HG02588 (cell line): ENCODE measurements around the gene TNFRSF13B.
"Not testable (repeated sequence)": the region's sequence is repeated elsewhere in the genome, so short reads cannot be mapped to it uniquely, and the experiment has no call there.

Source experiments
- ATAC-seq: cut with Tn5 transposase; IDR thresholded peaks from one replicate; pipeline ENCODE4 v1.9.1; 2021; ENCODE audit warnings: mild to moderate bottlenecking, moderate library complexity; ENCODE audit not compliant: unreplicated experiment

Gene TNFRSF13B

DNA sequence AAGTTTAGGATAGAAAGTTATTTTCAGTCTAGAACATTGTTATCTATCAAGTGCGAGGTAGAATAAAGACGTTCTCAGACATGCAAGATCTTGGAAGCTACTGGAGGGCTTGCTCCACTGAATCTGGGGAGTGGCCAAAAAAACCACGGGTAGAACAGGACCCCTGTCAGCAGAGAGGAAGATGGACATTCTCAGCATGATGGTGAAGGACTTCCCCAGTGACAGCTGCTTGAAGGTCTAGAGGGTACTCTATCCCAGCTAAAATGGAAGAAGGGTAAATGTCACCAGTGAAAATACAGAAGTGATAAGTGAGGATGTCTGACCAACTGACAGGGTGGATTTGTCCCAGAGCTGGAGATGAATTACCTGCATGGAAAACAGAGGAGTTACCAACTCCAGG is 10.1 kb downstream of the TNFRSF13B start:
- no peak for ATAC-seq

DNA sequence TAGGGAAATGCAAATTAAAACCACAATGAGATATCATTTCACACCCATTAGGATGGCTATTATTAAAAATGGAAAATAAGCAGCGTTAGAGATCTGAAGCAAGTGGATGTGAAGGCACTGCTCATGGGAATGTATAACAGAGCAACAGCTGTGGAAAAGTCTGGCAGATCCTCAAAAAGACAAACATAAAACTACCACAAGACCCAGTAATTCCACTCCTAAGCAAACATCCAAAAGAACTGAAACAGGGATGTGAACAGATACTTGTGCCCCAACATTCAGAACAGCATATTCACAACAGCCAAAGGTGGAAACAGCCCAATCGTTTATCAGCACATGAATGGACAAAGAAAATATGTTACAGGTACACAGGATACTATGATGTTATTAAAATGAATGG is 10.9 kb downstream of the TNFRSF13B start:
- not testable (repeated sequence) for ATAC-seq

DNA sequence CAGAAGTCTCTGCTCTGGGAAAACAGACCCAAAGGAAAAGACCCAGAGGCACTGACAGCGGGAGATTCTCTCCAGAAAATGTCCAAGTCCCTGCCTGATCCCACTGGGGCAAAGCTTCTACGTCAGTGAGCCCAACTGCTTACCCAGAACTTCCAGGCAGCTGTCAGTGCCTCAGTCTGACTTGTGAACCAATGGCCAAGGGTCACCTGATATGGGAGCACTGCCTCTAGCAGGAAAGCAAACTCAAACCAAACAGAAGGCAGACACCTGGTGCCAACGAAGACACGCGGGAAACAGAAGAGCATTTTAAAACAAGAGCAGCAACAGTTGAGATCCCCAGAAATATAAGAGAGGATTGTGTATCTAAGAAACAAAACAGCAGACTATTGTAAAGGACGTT is 16.9 kb downstream of the TNFRSF13B start:
- ATAC-seq = not testable (repeated sequence)

DNA sequence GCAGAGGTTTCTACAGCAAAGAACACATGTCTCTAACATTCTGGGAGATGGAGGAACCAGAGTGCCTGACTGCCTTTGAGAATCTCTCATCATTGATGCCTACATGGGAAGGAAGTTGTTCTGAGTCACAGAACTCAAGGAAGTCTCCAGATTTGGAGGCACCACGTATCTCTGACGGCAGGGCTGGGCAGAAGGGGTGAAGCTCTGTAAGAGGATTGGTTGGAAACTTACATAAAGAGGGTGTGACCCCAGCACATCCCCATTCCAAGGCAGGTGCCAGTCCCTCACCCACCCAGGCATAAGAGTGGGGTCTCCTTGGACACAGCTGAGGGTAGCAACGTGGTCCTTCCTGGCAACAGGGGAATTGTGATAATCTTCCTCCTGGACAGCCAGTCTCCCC is 17.4 kb downstream of the TNFRSF13B start:
- no peak for ATAC-seq

DNA sequence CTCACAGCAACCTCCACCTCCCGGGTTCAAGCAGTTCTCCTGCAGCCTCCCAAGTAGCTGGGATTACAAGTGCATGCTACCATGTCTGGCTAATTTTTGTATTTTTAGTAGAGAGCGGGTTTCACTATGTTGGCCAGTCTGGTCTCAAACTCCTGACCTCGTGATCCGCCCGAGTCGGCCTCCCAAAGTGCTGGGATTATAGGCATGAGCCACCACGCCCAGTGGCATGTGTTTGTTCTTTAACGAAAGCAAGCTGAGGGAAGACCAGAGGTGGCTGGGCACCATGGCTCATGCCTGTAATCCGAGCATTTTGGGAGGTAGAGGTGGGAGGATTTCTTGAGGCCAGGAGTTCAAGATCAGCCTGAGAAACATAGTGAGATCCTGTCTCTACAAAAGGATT is 18.1 kb downstream of the TNFRSF13B start:
- no peak for ATAC-seq

DNA sequence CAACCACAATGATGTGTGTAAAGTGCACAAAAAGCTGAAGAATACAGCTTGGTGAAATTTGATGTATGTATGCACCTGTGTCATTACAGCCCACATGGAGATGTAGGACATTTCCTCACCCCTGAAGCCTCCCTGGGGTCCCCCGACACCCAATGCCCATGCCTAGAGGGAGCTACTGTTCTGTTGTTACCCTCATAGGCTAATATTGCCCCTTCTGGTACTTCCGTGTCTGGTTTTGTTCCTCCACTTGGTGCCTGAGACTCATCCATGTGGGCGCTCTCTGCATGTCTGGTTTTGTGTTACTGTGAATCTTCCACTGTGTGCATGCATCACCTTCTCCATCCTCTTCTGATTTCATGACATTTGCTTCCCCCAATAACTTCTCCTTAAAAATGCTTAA is 18.6 kb downstream of the TNFRSF13B start:
- ATAC-seq = no peak

DNA sequence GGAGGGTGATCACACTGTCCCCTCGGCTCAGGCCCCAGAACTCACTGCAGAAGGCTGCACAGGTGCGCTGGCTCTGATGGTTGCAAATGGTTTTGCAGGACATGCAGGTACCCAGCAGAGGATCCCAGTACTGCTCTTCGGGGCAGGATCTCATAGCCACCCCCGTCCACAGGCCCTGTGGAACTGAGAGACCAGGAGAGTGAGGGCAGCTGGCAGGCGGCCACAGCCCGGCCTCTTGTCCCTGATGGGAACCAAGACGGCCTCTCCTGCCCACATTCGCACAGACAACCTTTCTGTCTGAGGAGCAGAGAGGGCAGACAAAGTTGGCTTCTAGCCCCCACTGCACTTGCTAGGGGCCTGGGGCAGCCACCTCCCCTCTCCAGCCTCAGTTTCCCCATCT is 19.5 kb downstream of the TNFRSF13B start:
- ATAC-seq = no peak

DNA sequence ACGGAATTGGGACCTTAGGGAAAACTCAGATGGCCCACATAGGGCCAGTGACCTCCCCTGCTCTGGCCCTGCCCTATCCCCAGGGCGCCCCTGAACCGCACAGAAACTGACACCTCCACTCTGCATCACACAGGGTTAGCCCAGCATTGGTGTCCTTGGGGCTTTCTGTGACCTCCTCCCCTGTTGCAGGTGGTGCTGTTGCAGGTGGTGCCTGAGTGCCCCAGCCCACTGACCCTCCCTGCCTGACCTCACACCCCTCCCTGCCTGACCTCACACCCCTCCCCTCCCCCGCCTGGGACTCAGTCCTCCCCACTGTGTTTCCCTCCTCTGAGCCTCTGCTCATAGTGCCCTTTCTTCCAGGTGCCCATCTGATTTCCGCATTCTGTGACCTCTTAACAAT is 21.4 kb downstream of the TNFRSF13B start:
- ATAC-seq = no peak

DNA sequence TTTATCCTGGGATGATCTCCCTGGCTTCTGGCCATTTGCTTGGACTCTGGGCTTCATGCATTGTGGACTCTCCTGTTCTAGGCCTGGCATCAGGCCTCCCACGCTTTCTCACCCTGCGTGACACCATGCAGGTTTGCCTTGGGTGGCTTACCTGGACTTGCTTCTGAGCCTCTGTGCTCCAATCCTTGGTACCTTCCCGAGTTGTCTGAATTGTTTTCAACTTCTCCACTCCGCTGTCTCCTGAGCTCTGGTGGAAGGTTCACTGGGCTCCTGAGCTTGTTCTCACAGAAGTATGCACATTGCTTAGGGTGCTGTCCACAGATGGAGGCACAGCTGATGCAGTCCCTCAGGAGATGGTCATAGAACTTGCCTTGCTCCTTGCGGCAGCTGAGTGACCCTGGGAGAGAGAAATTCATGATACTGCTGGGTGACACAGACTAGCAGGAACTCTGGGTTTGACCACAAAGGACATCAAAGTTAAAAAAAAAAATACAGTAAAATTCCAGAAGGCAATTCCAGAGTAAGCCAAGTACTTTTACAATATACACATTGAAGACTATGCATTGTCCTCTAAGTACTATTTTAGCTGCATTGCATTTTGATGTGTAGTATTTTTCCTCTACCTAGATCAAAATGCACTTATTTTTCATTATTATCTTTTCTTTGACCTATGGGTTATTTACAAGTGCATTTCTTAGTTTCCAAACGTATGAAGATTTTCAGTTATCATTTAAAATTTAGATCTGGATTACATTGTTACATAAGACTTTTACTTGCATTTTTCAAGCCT is 23.1 kb downstream of the TNFRSF13B start:
- ATAC-seq = no peak

DNA sequence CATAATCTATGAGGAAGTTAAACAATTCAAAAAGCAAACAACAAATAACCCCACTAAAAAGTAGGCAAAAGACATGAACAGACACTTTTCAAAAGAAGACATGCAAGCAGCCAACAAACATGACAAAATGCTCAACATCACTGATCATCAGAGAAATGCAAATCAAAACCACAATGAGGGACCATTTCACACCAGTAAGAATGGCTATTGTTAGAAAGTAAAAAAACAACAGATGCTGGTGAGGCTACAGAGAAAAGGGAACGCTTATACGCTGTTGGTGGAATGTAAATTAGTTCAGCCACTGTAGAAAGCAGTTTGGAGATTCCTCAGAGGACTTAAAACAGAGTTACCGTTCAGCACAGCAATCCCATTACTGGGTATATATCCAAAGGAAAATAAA is 24.4 kb downstream of the TNFRSF13B start:
- ATAC-seq = no peak

DNA sequence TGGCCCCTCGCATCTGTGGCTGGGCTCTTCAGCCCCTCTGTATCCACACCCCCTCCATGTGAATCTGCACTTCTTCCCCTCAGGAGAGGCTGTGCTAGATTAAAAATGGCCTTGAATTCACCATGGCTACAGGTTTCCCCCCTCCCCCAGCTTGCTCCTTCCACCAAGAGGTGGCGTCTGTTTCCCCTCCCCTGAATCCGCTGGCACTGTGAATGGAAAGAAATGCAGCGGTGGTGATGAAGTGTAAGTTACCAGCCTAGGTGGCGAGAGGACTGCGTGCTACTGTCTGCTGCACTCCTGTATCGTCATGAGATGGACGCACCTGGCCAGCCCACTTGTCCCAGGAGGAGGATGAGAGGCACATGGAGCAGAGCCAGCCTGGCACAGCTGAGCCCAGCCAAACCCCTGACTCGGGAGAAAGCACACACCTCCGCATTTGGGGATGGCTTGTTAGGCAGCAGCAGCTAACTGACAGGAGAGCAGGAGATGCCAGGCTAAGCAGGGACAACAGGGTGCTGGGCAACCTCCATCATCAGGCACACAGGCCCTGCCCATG is 26.2 kb downstream of the TNFRSF13B start:
- no peak for ATAC-seq

DNA sequence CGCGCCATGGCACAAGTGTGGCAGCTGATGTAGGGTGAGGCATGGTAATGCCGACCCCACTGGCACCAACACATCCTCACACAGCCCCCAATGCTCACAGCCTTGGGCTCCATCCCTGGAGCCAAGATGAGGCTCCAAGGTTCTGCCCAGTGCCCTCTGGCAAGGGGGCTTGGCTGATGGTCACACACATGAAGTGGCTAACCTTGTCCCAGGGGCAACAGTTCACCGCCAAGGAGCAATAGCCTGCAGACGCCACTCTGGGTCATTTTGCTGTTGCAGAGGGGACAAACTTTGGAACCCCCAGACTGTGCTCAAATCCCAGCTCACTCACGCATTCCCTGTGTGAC is 26.8 kb downstream of the TNFRSF13B start:
- ATAC-seq = no peak

DNA sequence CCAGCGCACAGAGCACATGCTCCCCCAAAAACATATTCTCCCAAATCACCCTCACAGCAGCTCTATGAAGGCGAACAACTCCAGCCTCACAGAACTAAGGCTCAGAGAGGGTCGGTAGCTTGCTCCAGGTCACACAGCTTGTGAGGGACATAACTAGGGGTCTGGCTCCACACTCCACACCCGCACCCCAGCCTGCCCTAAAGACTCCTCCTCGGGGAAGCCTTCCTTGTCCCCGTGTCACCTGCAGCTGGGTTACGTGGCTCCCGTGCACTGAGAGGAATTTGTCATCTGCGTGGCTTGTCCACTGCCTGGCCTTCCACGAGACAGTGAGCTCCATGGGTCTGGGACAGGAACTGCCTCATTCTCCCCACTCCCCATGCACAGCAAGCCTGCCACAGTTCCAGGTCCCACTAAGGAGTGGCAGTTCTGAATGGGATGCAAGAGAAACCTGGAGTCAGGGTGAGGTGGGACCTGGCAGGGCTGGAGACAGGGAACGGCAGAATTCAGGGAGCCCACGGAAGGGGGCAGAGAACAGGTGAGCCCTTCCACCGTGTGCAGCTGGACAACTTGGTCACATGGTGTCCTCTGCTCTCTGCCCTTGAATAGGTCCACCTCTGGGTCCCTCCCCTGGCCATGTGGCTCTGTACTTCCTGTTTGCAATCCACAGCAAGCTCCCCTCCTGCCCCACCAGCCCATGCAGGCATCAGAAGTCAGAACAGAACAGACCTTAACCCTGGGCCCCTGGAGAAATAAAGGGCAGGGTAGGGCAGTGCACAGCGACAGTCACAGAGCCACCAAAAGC is 27.4 kb downstream of the TNFRSF13B start:
- no peak for ATAC-seq

DNA sequence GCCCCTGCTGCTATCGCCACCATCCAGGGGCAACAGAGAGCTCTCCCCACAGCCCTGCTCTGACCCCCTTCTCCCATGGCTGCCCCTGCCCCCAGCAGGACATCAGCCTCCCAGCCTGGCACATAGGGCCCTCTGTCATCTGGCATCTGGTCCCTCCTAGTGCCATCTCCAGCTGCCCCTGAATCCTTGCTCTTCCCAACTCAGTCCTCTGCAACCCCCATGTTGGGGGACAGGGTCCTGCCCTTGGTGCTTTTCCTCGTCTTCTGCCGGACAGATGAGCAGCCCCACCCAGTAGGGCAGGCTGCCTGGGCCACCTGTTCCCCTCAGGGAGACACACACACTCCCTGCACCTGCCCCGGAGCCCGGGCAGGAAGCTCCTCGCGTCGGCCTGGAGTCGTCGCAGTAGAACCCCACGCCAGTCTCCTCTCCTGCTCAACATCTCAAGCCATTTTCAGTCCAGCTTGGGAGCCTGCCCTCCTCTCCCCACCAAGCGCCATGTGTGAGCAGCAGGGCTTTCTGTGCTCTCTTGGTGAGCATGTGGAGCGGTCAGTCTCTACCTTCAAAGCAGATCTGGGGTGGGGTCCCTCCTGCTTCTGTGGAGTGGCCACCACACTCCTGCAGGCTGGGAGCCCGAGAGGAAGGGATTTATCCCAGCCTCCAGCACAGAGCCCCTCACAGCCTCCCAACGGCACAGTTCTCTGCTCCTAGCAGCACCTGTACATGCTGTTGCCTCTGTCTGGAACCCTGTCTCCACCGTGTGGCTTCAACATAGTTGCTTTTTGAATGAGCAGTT is 28.2 kb downstream of the TNFRSF13B start:
- ATAC-seq = no peak

DNA sequence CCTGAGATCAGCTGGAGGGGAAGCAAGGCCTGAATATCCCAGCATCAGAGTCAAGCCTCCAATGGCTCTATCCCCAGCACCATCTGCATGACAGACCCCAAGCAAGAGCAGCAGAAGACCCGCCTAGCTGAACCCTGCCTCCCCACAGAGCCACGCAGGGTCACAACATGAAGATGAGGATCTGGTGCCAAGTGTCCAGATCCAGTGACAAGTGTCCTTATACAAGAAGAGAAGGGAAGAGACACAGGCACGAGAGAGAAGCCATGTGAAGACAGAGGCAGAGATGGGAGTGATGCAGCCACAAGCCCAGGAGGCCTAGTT is 28.9 kb downstream of the TNFRSF13B start:
- ATAC-seq = no peak

DNA sequence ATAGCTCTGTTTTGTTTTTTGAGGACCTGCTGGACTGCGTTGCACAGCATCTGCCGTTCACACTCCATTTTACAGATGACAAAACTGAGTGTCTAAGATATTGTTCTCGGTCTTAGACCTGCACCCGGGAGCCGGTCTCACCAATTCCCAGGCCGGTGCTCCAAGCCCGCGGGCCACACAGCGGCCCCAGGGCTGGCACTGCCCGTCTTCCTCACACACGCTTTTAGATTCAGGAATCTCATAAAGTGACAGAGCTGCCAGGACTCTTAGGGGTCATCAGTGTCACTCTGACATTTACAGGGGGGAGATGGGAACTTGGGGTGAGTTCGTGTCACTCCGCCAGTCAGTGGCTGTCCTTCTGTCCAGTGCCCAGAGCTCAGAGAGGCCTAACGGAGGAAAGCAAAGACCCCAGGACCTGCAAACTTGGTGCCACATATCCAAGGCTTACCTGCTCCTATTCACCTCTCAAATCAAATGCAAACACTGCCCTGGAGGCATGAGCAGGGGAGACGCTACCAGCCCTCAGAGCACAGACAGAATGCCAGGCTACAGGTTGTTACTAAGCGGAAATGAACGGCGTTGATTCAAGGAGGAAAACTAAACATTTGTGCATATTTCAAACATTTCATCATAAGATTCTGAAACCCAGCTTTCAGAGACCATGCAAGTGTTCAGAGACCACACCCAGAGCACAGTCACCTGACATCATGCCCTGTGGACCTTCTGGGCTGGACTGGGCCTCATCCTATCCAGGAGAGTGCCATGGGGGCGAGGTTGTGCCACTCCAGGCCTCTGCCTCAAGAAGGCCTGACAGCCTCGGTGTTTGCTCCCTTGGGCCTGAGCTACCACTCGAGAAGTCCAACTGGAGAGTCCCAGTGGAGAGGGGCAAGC is 29.5 kb downstream of the TNFRSF13B start:
- no peak for ATAC-seq

DNA sequence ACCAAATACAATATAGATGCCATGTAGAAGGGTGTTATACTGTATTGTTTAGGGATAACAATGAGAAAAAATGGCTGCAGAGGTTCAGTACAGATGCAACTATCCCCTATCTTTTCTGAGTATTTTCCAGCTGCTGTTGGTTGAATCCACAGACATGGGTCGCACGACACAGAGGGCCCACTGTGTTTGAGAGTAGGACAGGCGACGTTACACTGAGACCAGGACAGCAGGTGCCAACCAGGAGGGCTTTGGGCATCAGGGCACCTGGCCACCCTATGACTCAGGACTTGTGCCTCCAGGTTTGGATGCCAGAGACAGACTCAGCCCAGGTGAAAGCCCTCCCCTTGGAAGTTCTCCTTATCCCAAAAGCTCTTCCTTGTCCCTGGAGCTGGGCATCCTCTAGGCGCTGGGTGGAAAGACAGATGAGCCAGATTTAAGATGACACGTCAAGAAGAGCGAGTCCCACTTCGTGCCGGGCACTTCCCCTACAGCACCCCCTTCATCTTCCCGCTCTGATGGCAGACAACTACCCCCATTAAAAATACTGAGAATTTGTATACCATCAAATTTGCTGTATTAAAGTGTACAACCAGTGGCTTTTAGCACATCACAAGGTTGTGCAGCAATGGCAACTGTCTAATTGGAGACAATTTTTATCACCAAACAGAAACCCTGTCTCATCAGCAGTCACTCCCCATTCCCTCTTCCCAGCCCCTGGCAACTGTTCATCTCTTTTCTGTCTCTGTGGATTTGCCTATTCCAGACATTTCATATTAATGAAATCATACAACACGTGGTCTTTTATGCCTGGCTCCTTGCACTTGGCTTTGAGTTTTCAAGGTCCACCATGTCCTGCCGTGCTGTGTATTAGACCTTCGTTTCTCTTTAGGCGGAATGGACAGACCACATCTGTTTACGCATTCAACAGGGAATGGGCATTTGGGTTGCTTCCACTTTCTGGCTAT is 30.6 kb downstream of the TNFRSF13B start:
- no peak for ATAC-seq

DNA sequence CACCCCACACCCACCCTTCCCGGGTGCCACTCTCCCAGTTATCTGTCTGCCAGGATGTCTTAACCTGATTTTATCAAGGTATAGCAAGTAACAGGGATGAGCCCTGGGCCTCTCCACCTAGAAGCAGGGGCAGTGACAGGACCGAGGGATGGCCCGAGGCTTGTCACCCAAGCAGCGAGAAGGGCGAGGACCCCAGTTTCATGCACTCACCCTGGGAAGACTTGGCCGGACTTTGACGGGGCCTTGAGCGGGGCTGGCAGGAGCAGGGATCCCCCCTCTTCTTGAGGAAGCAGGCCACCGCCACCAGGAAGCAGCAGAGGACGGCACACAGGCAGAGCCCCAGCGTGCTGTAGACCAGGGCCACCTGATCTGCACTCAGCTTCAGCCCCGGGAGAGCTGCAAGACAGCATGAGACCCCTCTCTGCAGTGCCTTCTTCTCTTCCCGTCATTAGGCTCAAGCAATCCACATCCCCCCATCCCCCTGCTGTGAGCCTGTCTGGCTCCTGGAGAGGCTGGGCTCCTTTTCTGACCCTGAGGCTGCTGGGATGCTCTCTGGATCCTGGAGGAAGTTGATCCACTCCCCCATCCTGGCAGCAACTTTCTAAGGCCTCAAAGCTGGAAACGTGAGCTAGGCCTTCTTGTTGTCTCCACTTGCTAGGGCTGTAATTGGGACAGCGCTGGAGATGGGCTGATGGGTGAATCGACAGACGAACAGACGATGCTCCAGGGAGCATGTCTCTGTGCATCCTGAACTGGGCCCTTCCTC is 31.6 kb downstream of the TNFRSF13B start:
- no peak for ATAC-seq
